Tibial nerve (tissue), 4 donors: ENCODE results near the gene CFAP46.
"Not testable (repeated sequence)": the region's sequence is repeated elsewhere in the genome, so short reads cannot be mapped to it uniquely, and the experiment has no call there.

Source experiments
- EP300 ChIP-seq, 2 donors: sonication (generic); formaldehyde crosslinking; IDR thresholded peaks; one replicate each; pipeline ENCODE4 v1.6.1; 2017; ENCODE audit warnings: antibody characterized with exemption in 2 of 2, mild to moderate bottlenecking in 1 of 2
- POLR2A ChIP-seq, 2 donors: fragments of 450-650 bp; IDR thresholded peaks; one replicate each; pipeline ENCODE4 v1.6.1; 2017; ENCODE audit warnings: antibody characterized with exemption in 2 of 2, mild to moderate bottlenecking in 2 of 2, moderate library complexity in 2 of 2
- TF ChIP-seq, protein P1 (sequence below), 5 experiments: fragments of 200-600 bp in 3 of 5; fragments of 450-650 bp in 2 of 5; sonication (generic) in 3 of 5; IDR thresholded peaks; one replicate each; pipeline ENCODE4 v1.5.1; 2016 to 2019; ENCODE audit warnings: antibody characterized with exemption in 5 of 5, mild to moderate bottlenecking in 3 of 5, moderate library complexity in 2 of 5

DNA sequence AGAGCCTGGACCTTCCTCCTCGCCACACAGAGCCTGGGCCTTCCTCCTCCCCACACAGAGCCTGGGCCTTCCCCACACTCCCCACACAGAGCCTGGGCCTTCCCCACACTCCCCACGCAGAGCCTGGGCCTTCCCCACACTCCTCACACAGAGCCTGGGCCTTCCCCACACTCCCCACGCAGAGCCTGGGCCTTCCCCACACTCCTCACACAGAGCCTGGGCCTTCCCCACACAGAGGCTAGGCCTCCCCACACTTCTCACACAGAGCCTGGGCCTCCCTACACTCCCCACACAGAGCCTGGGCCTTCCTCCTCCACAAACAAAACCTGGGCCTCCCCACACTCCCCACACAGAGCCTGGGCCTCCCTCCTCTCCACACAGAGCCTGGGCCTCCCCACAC, 11.7 kb downstream of the CFAP46 start:
- TF ChIP-seq, protein P1, sequence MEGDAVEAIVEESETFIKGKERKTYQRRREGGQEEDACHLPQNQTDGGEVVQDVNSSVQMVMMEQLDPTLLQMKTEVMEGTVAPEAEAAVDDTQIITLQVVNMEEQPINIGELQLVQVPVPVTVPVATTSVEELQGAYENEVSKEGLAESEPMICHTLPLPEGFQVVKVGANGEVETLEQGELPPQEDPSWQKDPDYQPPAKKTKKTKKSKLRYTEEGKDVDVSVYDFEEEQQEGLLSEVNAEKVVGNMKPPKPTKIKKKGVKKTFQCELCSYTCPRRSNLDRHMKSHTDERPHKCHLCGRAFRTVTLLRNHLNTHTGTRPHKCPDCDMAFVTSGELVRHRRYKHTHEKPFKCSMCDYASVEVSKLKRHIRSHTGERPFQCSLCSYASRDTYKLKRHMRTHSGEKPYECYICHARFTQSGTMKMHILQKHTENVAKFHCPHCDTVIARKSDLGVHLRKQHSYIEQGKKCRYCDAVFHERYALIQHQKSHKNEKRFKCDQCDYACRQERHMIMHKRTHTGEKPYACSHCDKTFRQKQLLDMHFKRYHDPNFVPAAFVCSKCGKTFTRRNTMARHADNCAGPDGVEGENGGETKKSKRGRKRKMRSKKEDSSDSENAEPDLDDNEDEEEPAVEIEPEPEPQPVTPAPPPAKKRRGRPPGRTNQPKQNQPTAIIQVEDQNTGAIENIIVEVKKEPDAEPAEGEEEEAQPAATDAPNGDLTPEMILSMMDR (IDR thresholded peaks at IDR 0.05): not testable (repeated sequence)
- TF ChIP-seq POLR2A, EP300 (IDR thresholded peaks at IDR 0.05): not testable (repeated sequence)
